Calu3 (cell line): ENCODE data around the gene OPCML. TPM values are rescaled to one million over a fixed set of nuclear protein-coding genes. Genes with fewer than 3 reads are reported as not detected.

Experiments used
- BruUV-seq: library from RNA; stranded (reverse); fragments of 400-500 nt; replicated peaks from 2 replicates; lab custom pipeline; 2021; lab: Mats Ljungman, UMichigan
- CTCF ChIA-PET: fragments of 300-600 bp; sonication (Branson Sonifier 250); formaldehyde crosslinking; loops from one replicate; lab custom pipeline; 2022; ENCODE audit warnings: antibody characterized with exemption; lab: Charles Lee
- DNase-seq: peaks from one replicate; pipeline ENCODE4 v3.0.0; 2022
- H3K27ac Mint-ChIP-seq: one replicate; pipeline ENCODE4 v1.8.0; 2022; ENCODE audit warnings: mixed read lengths; ENCODE audit not compliant: unreplicated experiment
- H3K27me3 Mint-ChIP-seq: one replicate; pipeline ENCODE4 v1.8.0; 2022; ENCODE audit warnings: mixed read lengths; ENCODE audit not compliant: unreplicated experiment
- H3K36me3 Mint-ChIP-seq: one replicate; pipeline ENCODE4 v1.8.0; 2022; ENCODE audit warnings: mild to moderate bottlenecking, moderate library complexity, mixed read lengths; ENCODE audit not compliant: insufficient read depth, unreplicated experiment
- H3K4me1 Mint-ChIP-seq: one replicate; pipeline ENCODE4 v1.8.0; 2022; ENCODE audit warnings: mild to moderate bottlenecking, low read depth, mixed read lengths; ENCODE audit not compliant: unreplicated experiment
- H3K4me3 Mint-ChIP-seq: one replicate; pipeline ENCODE4 v1.8.0; 2022; ENCODE audit warnings: mild to moderate bottlenecking, low read depth, moderate library complexity, mixed read lengths; ENCODE audit not compliant: unreplicated experiment
- H3K9me3 Mint-ChIP-seq: one replicate; pipeline ENCODE4 v1.8.0; 2022; ENCODE audit warnings: low read depth, mixed read lengths; ENCODE audit not compliant: unreplicated experiment
- CTCF ChIP-seq: fragments of 200-600 bp; IDR thresholded peaks from one replicate; pipeline ENCODE4 v1.8.0; 2022; ENCODE audit warnings: antibody characterized with exemption; ENCODE audit not compliant: unreplicated experiment
- intact Hi-C: fragments of 100-400 bp; cut with micrococcal nuclease; formaldehyde crosslinking; loops from one replicate; pipeline ENCODE4 v1.10.0; 2022; ENCODE audit not compliant: unreplicated experiment
- total RNA-seq: library from RNA; stranded (reverse); gene quantifications from 2 replicates; pipeline ENCODE4 v1.2.3, GENCODE V29; 2022

OPCML gene
- total RNA-seq, 1 experiment from 2014 or later, result not detected

- peaks cover 13% of the 10 kb centered on the region for H3K9me3 Mint-ChIP-seq
- no peaks in the 10 kb centered on the region for H3K4me1 Mint-ChIP-seq
- no peaks in the 10 kb centered on the region for H3K36me3 Mint-ChIP-seq
- H3K4me3 Mint-ChIP-seq, result no peak overlapping the region
- DNase-seq, result no peak
- TF ChIP-seq CTCF, result no peak
- BruUV-seq, result no TSS peak
- H3K27ac Mint-ChIP-seq, result no peak overlapping the region
- CTCF ChIA-PET, result no interaction called here
- no peaks in the 10 kb centered on the region for H3K27me3 Mint-ChIP-seq
- intact Hi-C loops, result no loop called here
Observed at GRCh38 chr11:133553885-133554740, 21.8 kb upstream of the OPCML start.

- no peak overlapping the region for H3K27ac Mint-ChIP-seq
- H3K4me1 Mint-ChIP-seq, result no peaks in the 10 kb centered on the region
- BruUV-seq, result no TSS peak
Observed at GRCh38 chr11:133552938-133553337, 20.6 kb upstream of the OPCML start.

DNA sequence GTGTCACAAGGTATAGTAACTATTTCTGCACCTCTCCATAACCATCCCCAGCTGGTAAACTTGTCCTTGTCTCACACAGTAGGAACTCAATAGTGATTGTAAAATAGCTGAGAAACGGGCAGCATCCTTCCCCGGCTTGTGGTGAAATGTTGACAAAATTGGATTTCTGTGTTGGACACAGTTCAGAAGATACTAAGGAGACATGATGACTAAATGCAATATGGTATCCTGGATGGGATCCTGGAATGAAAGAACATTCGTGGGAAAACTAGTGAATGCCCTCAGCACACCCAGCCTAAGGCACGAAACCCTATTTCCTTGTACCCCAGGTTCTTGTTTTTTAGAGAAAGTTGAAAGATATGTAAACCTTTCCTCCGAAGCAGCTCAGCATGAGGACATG is 18.8 kb upstream of the OPCML start:
- Mint-ChIP-seq H3K27me3 (no peaks in the 10 kb centered on the region), H3K36me3 (no peaks in the 10 kb centered on the region), H3K4me3 (no peak overlapping the region), H3K9me3 (peaks cover 9% of the 10 kb centered on the region), H3K4me1 (no peaks in the 10 kb centered on the region), H3K27ac (no peak overlapping the region)
- TF ChIP-seq CTCF, result no peak
- BruUV-seq, result no TSS peak
- intact Hi-C loops, result no loop called here
- DNase-seq, result no peak
- CTCF ChIA-PET, result no interaction called here

More at GRCh38 chr11:133552938-133553337, 20.6 kb upstream of the OPCML start:
- TF ChIP-seq CTCF, result no peak
- intact Hi-C loops, result no loop called here
- no peak overlapping the region for H3K4me3 Mint-ChIP-seq
- no peak for DNase-seq
- no peaks in the 10 kb centered on the region for H3K36me3 Mint-ChIP-seq
- no peaks in the 10 kb centered on the region for H3K27me3 Mint-ChIP-seq
- CTCF ChIA-PET, result no interaction called here
- peaks cover 13% of the 10 kb centered on the region for H3K9me3 Mint-ChIP-seq

- BruUV-seq, result no TSS peak
Observed at GRCh38 chr11:133549826-133550225, 17.5 kb upstream of the OPCML start.

More at GRCh38 chr11:133549826-133550225, 17.5 kb upstream of the OPCML start:
- Mint-ChIP-seq H3K27me3 (no peaks in the 10 kb centered on the region), H3K4me1 (no peaks in the 10 kb centered on the region), H3K27ac (no peak overlapping the region), H3K4me3 (no peak overlapping the region), H3K36me3 (no peaks in the 10 kb centered on the region), H3K9me3 (peaks cover 9% of the 10 kb centered on the region)
- TF ChIP-seq CTCF, result no peak
- intact Hi-C loops, result no loop called here
- DNase-seq, result no peak
- CTCF ChIA-PET, result no interaction called here
